HEK293 (cell line): ENCODE data around the gene MAPK11.

Experiments
- CTCF ChIA-PET: fragments of 350-600 bp; formaldehyde crosslinking; extraction: SDS; loops from one replicate; lab custom pipeline; 2021; ENCODE audit warnings: antibody characterized with exemption; lab: Yijun Ruan, JAX
- POLR2A ChIA-PET: fragments of 300-600 bp; formaldehyde crosslinking; extraction: SDS; loops from one replicate; lab custom pipeline; 2020; ENCODE audit warnings: antibody characterized with exemption, inconsistent platforms; lab: Yijun Ruan, JAX
- H3K27ac ChIP-seq: fragments of 200-500 bp; sonication (Bioruptor generic); 2 replicates; pipeline ENCODE4 v1.5.1; 2014; ENCODE audit warnings: low read depth, low read length, control low read depth, inconsistent platforms; ENCODE audit errors: extremely low read depth
- H3K36me3 ChIP-seq, 2 experiments: fragments of 200-500 bp in 1 of 2; sonication (Bioruptor generic) in 1 of 2; 1 replicate in 1 of 2; 2 replicates in 1 of 2; pipeline ENCODE4 v1.5.1; 2014 to 2017; ENCODE audit warnings: inconsistent platforms in 2 of 2, low read length in 2 of 2; ENCODE audit not compliant: control insufficient read depth in 2 of 2, insufficient read depth in 1 of 2
- H3K4me1 ChIP-seq: fragments of 200-500 bp; sonication (Bioruptor generic); 2 replicates; pipeline ENCODE4 v1.5.1; 2014; ENCODE audit warnings: mild to moderate bottlenecking, low read length, inconsistent platforms; ENCODE audit not compliant: control insufficient read depth, insufficient read depth
- H3K4me3 ChIP-seq: 2 replicates; pipeline ENCODE4 v1.5.1; 2011; ENCODE audit warnings: low read depth, mild to moderate bottlenecking, control low read depth, low read length, moderate library complexity
- H3K9me3 ChIP-seq: fragments of 200-500 bp; sonication (Bioruptor generic); 2 replicates; pipeline ENCODE4 v1.5.1; 2014; ENCODE audit warnings: low read depth, low read length, inconsistent platforms; ENCODE audit not compliant: control insufficient read depth, insufficient read depth
- BCL11A ChIP-seq: fragments of 450-650 bp; formaldehyde crosslinking; IDR thresholded peaks from 2 replicates; pipeline ENCODE4 v1.5.1; 2016; ENCODE audit warnings: low read depth, missing biosample characterization, missing genetic modification characterization
- MYNN ChIP-seq: fragments of 450-650 bp; formaldehyde crosslinking; IDR thresholded peaks from 2 replicates; pipeline ENCODE4 v1.5.1; 2016; ENCODE audit warnings: missing biosample characterization, missing genetic modification characterization, borderline replicate concordance
- OVOL3 ChIP-seq: fragments of 450-650 bp; formaldehyde crosslinking; IDR thresholded peaks from 2 replicates; pipeline ENCODE4 v1.5.1; 2016; ENCODE audit warnings: missing biosample characterization, missing genetic modification characterization
- RBAK ChIP-seq: fragments of 450-650 bp; formaldehyde crosslinking; IDR thresholded peaks from 2 replicates; pipeline ENCODE4 v1.5.1; 2016; ENCODE audit warnings: missing biosample characterization, missing genetic modification characterization
- REST ChIP-seq: fragments of 450-650 bp; formaldehyde crosslinking; IDR thresholded peaks from 2 replicates; pipeline ENCODE4 v1.5.1; 2016; ENCODE audit warnings: missing biosample characterization, missing genetic modification characterization
- SCRT1 ChIP-seq: fragments of 450-650 bp; formaldehyde crosslinking; IDR thresholded peaks from 2 replicates; pipeline ENCODE4 v1.5.1; 2016; ENCODE audit warnings: missing biosample characterization, missing genetic modification characterization, borderline replicate concordance
- ZNF16 ChIP-seq: fragments of 450-650 bp; formaldehyde crosslinking; IDR thresholded peaks from 2 replicates; pipeline ENCODE4 v1.5.1; 2016; ENCODE audit warnings: low read depth, missing biosample characterization, missing genetic modification characterization
- ZNF239 ChIP-seq: fragments of 450-650 bp; formaldehyde crosslinking; IDR thresholded peaks from 2 replicates; pipeline ENCODE4 v1.5.1; 2016; ENCODE audit warnings: missing biosample characterization, missing genetic modification characterization
- ZNF24 ChIP-seq: fragments of 450-650 bp; formaldehyde crosslinking; IDR thresholded peaks from 2 replicates; pipeline ENCODE4 v1.5.1; 2016; ENCODE audit warnings: missing biosample characterization, missing genetic modification characterization
- ZNF350 ChIP-seq: fragments of 450-650 bp; formaldehyde crosslinking; IDR thresholded peaks from 2 replicates; pipeline ENCODE4 v1.5.0; 2017; ENCODE audit warnings: missing biosample characterization, mild to moderate bottlenecking, missing genetic modification characterization
- ZNF391 ChIP-seq: fragments of 450-650 bp; formaldehyde crosslinking; IDR thresholded peaks from 2 replicates; pipeline ENCODE4 v1.5.1; 2016; ENCODE audit warnings: low read depth, missing biosample characterization, missing genetic modification characterization, borderline replicate concordance
- ZNF423 ChIP-seq: fragments of 450-650 bp; formaldehyde crosslinking; IDR thresholded peaks from 2 replicates; pipeline ENCODE4 v1.5.1; 2016; ENCODE audit warnings: missing biosample characterization, missing genetic modification characterization
- ZNF530 ChIP-seq: fragments of 450-650 bp; formaldehyde crosslinking; IDR thresholded peaks from 2 replicates; pipeline ENCODE4 v1.5.1; 2016; ENCODE audit warnings: low read depth, missing biosample characterization, missing genetic modification characterization
- ZNF600 ChIP-seq: fragments of 450-650 bp; formaldehyde crosslinking; IDR thresholded peaks from 2 replicates; pipeline ENCODE4 v1.5.1; 2016; ENCODE audit warnings: missing biosample characterization, missing genetic modification characterization
- ZNF654 ChIP-seq: fragments of 450-650 bp; formaldehyde crosslinking; IDR thresholded peaks from 2 replicates; pipeline ENCODE4 v1.5.1; 2016; ENCODE audit warnings: low read depth, missing biosample characterization, missing genetic modification characterization
- ZNF664 ChIP-seq: fragments of 450-650 bp; formaldehyde crosslinking; IDR thresholded peaks from 2 replicates; pipeline ENCODE4 v1.5.1; 2016; ENCODE audit warnings: missing biosample characterization, missing genetic modification characterization
- ZNF747 ChIP-seq: fragments of 450-650 bp; formaldehyde crosslinking; IDR thresholded peaks from 2 replicates; pipeline ENCODE4 v1.5.1; 2016; ENCODE audit warnings: missing biosample characterization, missing genetic modification characterization
- ZSCAN18 ChIP-seq: fragments of 450-650 bp; formaldehyde crosslinking; IDR thresholded peaks from 2 replicates; pipeline ENCODE4 v1.5.1; 2016; ENCODE audit warnings: missing biosample characterization, missing genetic modification characterization
- TF ChIP-seq, protein P1 (sequence below): fragments of 450-650 bp; formaldehyde crosslinking; IDR thresholded peaks from 2 replicates; pipeline ENCODE4 v1.5.1; 2016; ENCODE audit warnings: missing biosample characterization, missing genetic modification characterization
- TF ChIP-seq, protein P2 (sequence below): sonication (generic); formaldehyde crosslinking; IDR thresholded peaks from 2 replicates; pipeline ENCODE4 v1.8.1; 2022; ENCODE audit warnings: mild to moderate bottlenecking, moderate library complexity, missing genetic modification reagents

Gene MAPK11

GRCh38 chr22:50284479-50284878 lies 14.3 kb upstream of the MAPK11 start:
- H3K27ac ChIP-seq = no peak overlapping the region
- H3K4me1 ChIP-seq = no peaks in the 10 kb centered on the region
- ChIA-PET CTCF (no interaction called here), POLR2A (no interaction called here)
- no peak overlapping the region for H3K4me3 ChIP-seq
- H3K9me3 ChIP-seq = no peaks in the 10 kb centered on the region
- peaks cover 0 to 93% of the 10 kb centered on the region in 2 experiments; a peak in 1 of 3 replicates for H3K36me3 ChIP-seq
- TF ChIP-seq ZNF423 (tag by site-specific recombination) (no peak), REST (tag by site-specific recombination) (0 out of 2 replicates have a peak, but pooled peaks have one; percentile 43), RBAK (no peak), ZNF664 (tag by site-specific recombination) (no peak), ZNF24 (no peak), ZNF747 (no peak)
- TF ChIP-seq, protein P1, sequence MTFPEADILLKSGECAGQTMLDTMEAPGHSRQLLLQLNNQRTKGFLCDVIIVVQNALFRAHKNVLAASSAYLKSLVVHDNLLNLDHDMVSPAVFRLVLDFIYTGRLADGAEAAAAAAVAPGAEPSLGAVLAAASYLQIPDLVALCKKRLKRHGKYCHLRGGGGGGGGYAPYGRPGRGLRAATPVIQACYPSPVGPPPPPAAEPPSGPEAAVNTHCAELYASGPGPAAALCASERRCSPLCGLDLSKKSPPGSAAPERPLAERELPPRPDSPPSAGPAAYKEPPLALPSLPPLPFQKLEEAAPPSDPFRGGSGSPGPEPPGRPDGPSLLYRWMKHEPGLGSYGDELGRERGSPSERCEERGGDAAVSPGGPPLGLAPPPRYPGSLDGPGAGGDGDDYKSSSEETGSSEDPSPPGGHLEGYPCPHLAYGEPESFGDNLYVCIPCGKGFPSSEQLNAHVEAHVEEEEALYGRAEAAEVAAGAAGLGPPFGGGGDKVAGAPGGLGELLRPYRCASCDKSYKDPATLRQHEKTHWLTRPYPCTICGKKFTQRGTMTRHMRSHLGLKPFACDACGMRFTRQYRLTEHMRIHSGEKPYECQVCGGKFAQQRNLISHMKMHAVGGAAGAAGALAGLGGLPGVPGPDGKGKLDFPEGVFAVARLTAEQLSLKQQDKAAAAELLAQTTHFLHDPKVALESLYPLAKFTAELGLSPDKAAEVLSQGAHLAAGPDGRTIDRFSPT (tag by site-specific recombination) = peak; percentile 47

GRCh38 chr22:50283821-50284220 lies 13.6 kb upstream of the MAPK11 start:
- no peak overlapping the region for H3K27ac ChIP-seq
- H3K9me3 ChIP-seq = no peaks in the 10 kb centered on the region
- no peaks in the 10 kb centered on the region for H3K4me1 ChIP-seq
- TF ChIP-seq MYNN = no peak
- no peak for TF ChIP-seq ZNF530 (tag by site-specific recombination)
- TF ChIP-seq ZNF16 (tag by site-specific recombination) = no peak
- no peak for TF ChIP-seq ZNF350 (tag by site-specific recombination)
- TF ChIP-seq, protein P2, sequence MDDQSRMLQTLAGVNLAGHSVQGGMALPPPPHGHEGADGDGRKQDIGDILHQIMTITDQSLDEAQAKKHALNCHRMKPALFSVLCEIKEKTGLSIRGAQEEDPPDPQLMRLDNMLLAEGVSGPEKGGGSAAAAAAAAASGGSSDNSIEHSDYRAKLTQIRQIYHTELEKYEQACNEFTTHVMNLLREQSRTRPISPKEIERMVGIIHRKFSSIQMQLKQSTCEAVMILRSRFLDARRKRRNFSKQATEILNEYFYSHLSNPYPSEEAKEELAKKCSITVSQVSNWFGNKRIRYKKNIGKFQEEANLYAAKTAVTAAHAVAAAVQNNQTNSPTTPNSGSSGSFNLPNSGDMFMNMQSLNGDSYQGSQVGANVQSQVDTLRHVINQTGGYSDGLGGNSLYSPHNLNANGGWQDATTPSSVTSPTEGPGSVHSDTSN (CRISPR knock-in tag) = no peak
- no peak for TF ChIP-seq OVOL3 (tag by site-specific recombination)
- no peak for TF ChIP-seq ZNF391 (tag by site-specific recombination)
- TF ChIP-seq ZNF654 (tag by site-specific recombination) = no peak
- TF ChIP-seq SCRT1 (tag by site-specific recombination) = no peak
- TF ChIP-seq BCL11A (tag by site-specific recombination) = no peak
- no peak for TF ChIP-seq ZSCAN18 (tag by site-specific recombination)
- no peak for TF ChIP-seq ZNF239 (tag by site-specific recombination)
- TF ChIP-seq ZNF600 (tag by site-specific recombination) = no peak
- ChIA-PET POLR2A (no interaction called here), CTCF (no interaction called here)
- H3K4me3 ChIP-seq = no peak overlapping the region
- peaks cover 0 to 93% of the 10 kb centered on the region in 2 experiments; a peak in 2 of 3 replicates for H3K36me3 ChIP-seq
